Keratinocyte (primary cell): ENCODE results near the gene L1CAM. TPM values are rescaled to one million over a fixed set of nuclear protein-coding genes. Genes with fewer than 3 reads are reported as not detected.

Experiments
- DNase-seq: peaks from one replicate; pipeline ENCODE4 v3.0.0-alpha.2; 2011; ENCODE audit warnings: low read depth, missing footprints, low spot score
- FAIRE-seq: peaks from 2 replicates; lab custom pipeline; 2011; peaks lifted over from hg19 to GRCh38; lab: Jason Lieb, UNC
- H2AFZ ChIP-seq: 2 replicates; pipeline ENCODE4 v1.6.0; 2012; ENCODE audit warnings: low read length, control low read depth, inconsistent platforms; ENCODE audit not compliant: control insufficient read depth
- H3K27ac ChIP-seq: 2 replicates; pipeline ENCODE4 v1.5.1; 2011; ENCODE audit warnings: low read length; ENCODE audit not compliant: control insufficient read depth, insufficient read depth
- H3K27me3 ChIP-seq: 3 replicates; pipeline ENCODE4 v1.6.0; 2011; ENCODE audit warnings: low read length; ENCODE audit not compliant: control insufficient read depth, insufficient read depth; ENCODE audit errors: extremely low read depth
- H3K36me3 ChIP-seq, 2 experiments: 2 replicates in 1 of 2; 3 replicates in 1 of 2; pipeline ENCODE4 v1.5.1; 2011; ENCODE audit warnings: low read length in 2 of 2, mild to moderate bottlenecking in 1 of 2; ENCODE audit not compliant: control insufficient read depth in 2 of 2, insufficient read depth in 2 of 2; ENCODE audit errors: extremely low read depth in 1 of 2
- H3K4me1 ChIP-seq: 3 replicates; pipeline ENCODE4 v1.5.1; 2011; ENCODE audit warnings: low read length; ENCODE audit not compliant: control insufficient read depth, insufficient read depth; ENCODE audit errors: extremely low read depth
- H3K4me2 ChIP-seq: 3 replicates; pipeline ENCODE4 v1.6.0; 2011; ENCODE audit warnings: low read depth, low read length; ENCODE audit not compliant: control insufficient read depth, insufficient read depth; ENCODE audit errors: extremely low read depth
- H3K4me3 ChIP-seq, 3 experiments: fragments of 200-600 bp in 1 of 3; sonication (generic) in 1 of 3; 2 replicates in 2 of 3; 3 replicates in 1 of 3; pipeline ENCODE4 v1.5.1; 2011 to 2016; ENCODE audit warnings: low read length in 3 of 3, mild to moderate bottlenecking in 3 of 3, control low read depth in 2 of 3, inconsistent platforms in 1 of 3, low read depth in 1 of 3, mixed read lengths in 1 of 3, mixed run types in 1 of 3, moderate library complexity in 1 of 3; ENCODE audit not compliant: control insufficient read depth in 2 of 3, insufficient read depth in 2 of 3; ENCODE audit errors: extremely low read depth in 1 of 3
- H3K79me2 ChIP-seq: 2 replicates; pipeline ENCODE4 v1.6.0; 2012; ENCODE audit warnings: low read length; ENCODE audit not compliant: control insufficient read depth, insufficient read depth
- H3K9ac ChIP-seq: 3 replicates; pipeline ENCODE4 v1.6.0; 2011; ENCODE audit warnings: low read length; ENCODE audit not compliant: control insufficient read depth, insufficient read depth; ENCODE audit errors: extremely low read depth
- H3K9me1 ChIP-seq: 3 replicates; pipeline ENCODE4 v1.6.0; 2011; ENCODE audit warnings: low read length; ENCODE audit not compliant: control insufficient read depth, insufficient read depth; ENCODE audit errors: extremely low read depth
- H3K9me3 ChIP-seq: 2 replicates; pipeline ENCODE4 v1.5.1; 2012; ENCODE audit warnings: low read depth, low read length; ENCODE audit not compliant: control insufficient read depth
- H4K20me1 ChIP-seq: 3 replicates; pipeline ENCODE4 v1.6.0; 2011; ENCODE audit warnings: low read length; ENCODE audit not compliant: control insufficient read depth, insufficient read depth; ENCODE audit errors: extremely low read depth
- EZH2 ChIP-seq: IDR thresholded peaks from one replicate; pipeline ENCODE4 v1.6.1; 2012; ENCODE audit warnings: inconsistent platforms, mild to moderate bottlenecking, low read length, moderate library complexity
- dilution Hi-C: fragments of 300-500 bp; cut with MboI; formaldehyde crosslinking; loops from one replicate; pipeline ENCODE4 v1.7.0; 2020; ENCODE audit warnings: low sequenced_read_pairs; ENCODE audit not compliant: extremely low pct_ligation_motif_present
- polyA plus RNA-seq, 5 experiments: library from polyadenylated mRNA; depleted of rRNA in 3 of 5; stranded (reverse) in 3 of 5; stranded (forward) in 1 of 5; unstranded in 1 of 5; fragments of >200 nt; gene quantifications; 1 replicate in 1 of 5; 2 replicates in 3 of 5; 3 replicates in 1 of 5; pipeline versions ENCODE4 v1.2.1 to v1.2.3, GENCODE V29; 2011 to 2012; ENCODE audit warnings: missing spikeins in 2 of 5, low read depth in 1 of 5, low replicate concordance in 1 of 5
- TF ChIP-seq, protein P1 (sequence below), 3 experiments: IDR thresholded peaks in 1 of 3; conservative IDR thresholded peaks in 1 of 3; optimal IDR thresholded peaks in 1 of 3; 2 replicates in 2 of 3; 3 replicates in 1 of 3; pipeline versions ENCODE3 to v1.5.1; 2011; ENCODE audit warnings: low read length in 3 of 3, mild to moderate bottlenecking in 3 of 3, moderate library complexity in 2 of 3, control low read depth in 1 of 3, inconsistent platforms in 1 of 3; ENCODE audit not compliant: insufficient read depth in 2 of 3; ENCODE audit errors: extremely low read depth in 1 of 3

L1CAM gene
- polyA plus RNA-seq, 1 donor (not counting 4 experiments of a cell fraction or from before 2014, with no cell fraction given) = 18.2 TPM

DNA sequence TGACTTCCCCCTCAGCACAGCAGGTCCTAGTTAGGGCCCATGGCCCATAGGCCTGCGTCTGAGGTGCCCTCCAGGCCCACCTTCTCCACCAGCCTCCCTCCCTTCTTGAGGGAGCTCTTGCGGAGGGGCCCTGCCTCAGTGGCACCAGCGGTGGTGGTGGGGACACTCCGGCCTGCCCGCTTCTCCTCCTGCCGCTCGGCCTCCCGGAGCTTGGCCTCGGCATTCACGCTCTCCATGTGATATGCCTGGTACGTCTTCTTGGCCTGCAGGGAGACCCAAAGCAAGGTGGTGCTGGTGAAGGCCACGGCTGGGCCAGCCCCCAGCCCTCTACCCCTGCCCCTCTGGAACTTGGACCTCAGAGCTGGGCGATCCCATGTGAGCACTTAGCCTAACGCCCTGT, 34.6 kb upstream of the L1CAM start:
- no peak overlapping the region for H3K9ac ChIP-seq
- H3K4me3 ChIP-seq = no peak overlapping the region
- H3K9me1 ChIP-seq = no peaks in the 10 kb centered on the region
- no peak for FAIRE-seq
- H3K36me3 ChIP-seq = no peaks in the 10 kb centered on the region
- dilution Hi-C loops = no loop called here
- no peak overlapping the region for H2AFZ ChIP-seq
- no peaks in the 10 kb centered on the region for H4K20me1 ChIP-seq
- no peaks in the 10 kb centered on the region for H3K79me2 ChIP-seq
- no peak overlapping the region for H3K4me2 ChIP-seq
- H3K27ac ChIP-seq = no peak overlapping the region
- no peak for DNase-seq
- H3K4me1 ChIP-seq = peaks cover 16% of the 10 kb centered on the region
- TF ChIP-seq, protein P1, sequence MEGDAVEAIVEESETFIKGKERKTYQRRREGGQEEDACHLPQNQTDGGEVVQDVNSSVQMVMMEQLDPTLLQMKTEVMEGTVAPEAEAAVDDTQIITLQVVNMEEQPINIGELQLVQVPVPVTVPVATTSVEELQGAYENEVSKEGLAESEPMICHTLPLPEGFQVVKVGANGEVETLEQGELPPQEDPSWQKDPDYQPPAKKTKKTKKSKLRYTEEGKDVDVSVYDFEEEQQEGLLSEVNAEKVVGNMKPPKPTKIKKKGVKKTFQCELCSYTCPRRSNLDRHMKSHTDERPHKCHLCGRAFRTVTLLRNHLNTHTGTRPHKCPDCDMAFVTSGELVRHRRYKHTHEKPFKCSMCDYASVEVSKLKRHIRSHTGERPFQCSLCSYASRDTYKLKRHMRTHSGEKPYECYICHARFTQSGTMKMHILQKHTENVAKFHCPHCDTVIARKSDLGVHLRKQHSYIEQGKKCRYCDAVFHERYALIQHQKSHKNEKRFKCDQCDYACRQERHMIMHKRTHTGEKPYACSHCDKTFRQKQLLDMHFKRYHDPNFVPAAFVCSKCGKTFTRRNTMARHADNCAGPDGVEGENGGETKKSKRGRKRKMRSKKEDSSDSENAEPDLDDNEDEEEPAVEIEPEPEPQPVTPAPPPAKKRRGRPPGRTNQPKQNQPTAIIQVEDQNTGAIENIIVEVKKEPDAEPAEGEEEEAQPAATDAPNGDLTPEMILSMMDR (optimal IDR thresholded peaks at IDR 0.05 in 1 of 3, IDR thresholded peaks at IDR 0.05 in 1 of 3, conservative IDR thresholded peaks at IDR 0.05 in 1 of 3; ENCODE audit: extremely low read depth in 1 of 3, insufficient read depth in 2 of 3, low read length in 3 of 3) = no peak
- TF ChIP-seq EZH2 = no peak
- no peaks in the 10 kb centered on the region for H3K9me3 ChIP-seq
- no peaks in the 10 kb centered on the region for H3K27me3 ChIP-seq

DNA sequence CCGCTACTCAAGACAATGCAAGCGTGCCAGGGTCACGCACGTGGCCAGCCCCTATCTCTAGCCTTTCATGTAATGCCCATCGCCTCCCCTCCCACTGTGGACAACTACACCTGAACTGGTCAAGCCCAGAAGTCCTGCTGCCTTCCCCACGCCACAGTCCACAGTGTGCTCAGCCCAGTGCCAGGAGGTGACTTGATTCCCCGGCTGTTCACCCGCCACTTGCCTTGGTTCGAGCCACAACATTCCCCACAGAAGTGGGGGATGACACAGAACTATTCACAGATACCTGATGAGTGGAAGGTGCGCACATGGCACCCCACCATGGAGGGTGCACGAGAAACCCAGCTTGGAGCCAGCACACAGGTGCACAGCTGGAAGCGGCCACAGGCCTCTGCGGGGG, 33.3 kb upstream of the L1CAM start:
- dilution Hi-C loops = no loop called here

More for the DNA sequence above, 33.3 kb upstream of the L1CAM start:
- Histone ChIP-seq H3K4me1 (peaks cover 16% of the 10 kb centered on the region), H3K9ac (no peak overlapping the region), H3K9me1 (no peaks in the 10 kb centered on the region), H3K9me3 (no peaks in the 10 kb centered on the region), H3K27me3 (no peaks in the 10 kb centered on the region), H3K4me3 (no peak overlapping the region), H4K20me1 (no peaks in the 10 kb centered on the region), H3K27ac (no peak overlapping the region), H3K4me2 (no peak overlapping the region), H2AFZ (no peak overlapping the region), H3K36me3 (no peaks in the 10 kb centered on the region), H3K79me2 (no peaks in the 10 kb centered on the region)
- DNase-seq (no peak), FAIRE-seq (no peak)
- TF ChIP-seq EZH2 = no peak
- TF ChIP-seq, protein P1 (optimal IDR thresholded peaks at IDR 0.05 in 1 of 3, IDR thresholded peaks at IDR 0.05 in 1 of 3, conservative IDR thresholded peaks at IDR 0.05 in 1 of 3; ENCODE audit: extremely low read depth in 1 of 3, insufficient read depth in 2 of 3, low read length in 3 of 3) = no peak
